Progenitor cell of endocrine pancreas (in vitro differentiated cells): ENCODE results near the gene FN1. TPM values are rescaled to one million over a fixed set of nuclear protein-coding genes. Genes with fewer than 3 reads are reported as not detected.
A peak's percentile ranks its signal among the peaks of the same experiment; 100 is the strongest.

Experiments used
- DNase-seq: peaks from one replicate; pipeline ENCODE4 v3.0.0; 2021; ENCODE audit warnings: low spot score; ENCODE audit not compliant: unreplicated experiment
- H3K27ac Mint-ChIP-seq: 2 replicates; pipeline ENCODE4 v1.8.0; 2021; ENCODE audit warnings: mild to moderate bottlenecking, moderate library complexity, mixed read lengths
- H3K27me3 Mint-ChIP-seq: 2 replicates; pipeline ENCODE4 v1.8.0; 2021; ENCODE audit warnings: mixed read lengths
- H3K36me3 Mint-ChIP-seq: 2 replicates; pipeline ENCODE4 v1.8.0; 2022; ENCODE audit warnings: mixed read lengths; ENCODE audit not compliant: insufficient read depth
- H3K4me1 Mint-ChIP-seq: 2 replicates; pipeline ENCODE4 v1.8.0; 2021; ENCODE audit warnings: low read depth, mixed read lengths
- H3K4me3 Mint-ChIP-seq: 2 replicates; pipeline ENCODE4 v1.8.0; 2021; ENCODE audit warnings: low read depth, mild to moderate bottlenecking, moderate library complexity, mixed read lengths
- H3K9me3 Mint-ChIP-seq: 2 replicates; pipeline ENCODE4 v1.8.0; 2021; ENCODE audit warnings: low read depth, mixed read lengths
- total RNA-seq: library from RNA; stranded (reverse); gene quantifications from 2 replicates; pipeline ENCODE4 v1.2.1, GENCODE V29; 2021
- TF ChIP-seq, protein P1 (sequence below): fragments of 200-600 bp; sonication (generic); IDR thresholded peaks from one replicate; pipeline ENCODE4 v1.5.0; 2021; ENCODE audit warnings: antibody characterized with exemption, mild to moderate bottlenecking; ENCODE audit not compliant: unreplicated experiment

Gene FN1
- total RNA-seq, 1 donor from 2014 or later = 2,744 TPM

GRCh38 chr2:215396595-215397313 is 39.1 kb downstream of the FN1 start:
- H3K9me3 Mint-ChIP-seq = no peaks in the 10 kb centered on the region
- H3K27ac Mint-ChIP-seq = peak overlapping the region; percentile 73
- TF ChIP-seq, protein P1, sequence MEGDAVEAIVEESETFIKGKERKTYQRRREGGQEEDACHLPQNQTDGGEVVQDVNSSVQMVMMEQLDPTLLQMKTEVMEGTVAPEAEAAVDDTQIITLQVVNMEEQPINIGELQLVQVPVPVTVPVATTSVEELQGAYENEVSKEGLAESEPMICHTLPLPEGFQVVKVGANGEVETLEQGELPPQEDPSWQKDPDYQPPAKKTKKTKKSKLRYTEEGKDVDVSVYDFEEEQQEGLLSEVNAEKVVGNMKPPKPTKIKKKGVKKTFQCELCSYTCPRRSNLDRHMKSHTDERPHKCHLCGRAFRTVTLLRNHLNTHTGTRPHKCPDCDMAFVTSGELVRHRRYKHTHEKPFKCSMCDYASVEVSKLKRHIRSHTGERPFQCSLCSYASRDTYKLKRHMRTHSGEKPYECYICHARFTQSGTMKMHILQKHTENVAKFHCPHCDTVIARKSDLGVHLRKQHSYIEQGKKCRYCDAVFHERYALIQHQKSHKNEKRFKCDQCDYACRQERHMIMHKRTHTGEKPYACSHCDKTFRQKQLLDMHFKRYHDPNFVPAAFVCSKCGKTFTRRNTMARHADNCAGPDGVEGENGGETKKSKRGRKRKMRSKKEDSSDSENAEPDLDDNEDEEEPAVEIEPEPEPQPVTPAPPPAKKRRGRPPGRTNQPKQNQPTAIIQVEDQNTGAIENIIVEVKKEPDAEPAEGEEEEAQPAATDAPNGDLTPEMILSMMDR = no peak
- no peak for DNase-seq
- peaks cover 60% of the 10 kb centered on the region for H3K36me3 Mint-ChIP-seq
- no peaks in the 10 kb centered on the region for H3K27me3 Mint-ChIP-seq
- peaks cover 24% of the 10 kb centered on the region for H3K4me1 Mint-ChIP-seq
- no peak overlapping the region for H3K4me3 Mint-ChIP-seq

DNA sequence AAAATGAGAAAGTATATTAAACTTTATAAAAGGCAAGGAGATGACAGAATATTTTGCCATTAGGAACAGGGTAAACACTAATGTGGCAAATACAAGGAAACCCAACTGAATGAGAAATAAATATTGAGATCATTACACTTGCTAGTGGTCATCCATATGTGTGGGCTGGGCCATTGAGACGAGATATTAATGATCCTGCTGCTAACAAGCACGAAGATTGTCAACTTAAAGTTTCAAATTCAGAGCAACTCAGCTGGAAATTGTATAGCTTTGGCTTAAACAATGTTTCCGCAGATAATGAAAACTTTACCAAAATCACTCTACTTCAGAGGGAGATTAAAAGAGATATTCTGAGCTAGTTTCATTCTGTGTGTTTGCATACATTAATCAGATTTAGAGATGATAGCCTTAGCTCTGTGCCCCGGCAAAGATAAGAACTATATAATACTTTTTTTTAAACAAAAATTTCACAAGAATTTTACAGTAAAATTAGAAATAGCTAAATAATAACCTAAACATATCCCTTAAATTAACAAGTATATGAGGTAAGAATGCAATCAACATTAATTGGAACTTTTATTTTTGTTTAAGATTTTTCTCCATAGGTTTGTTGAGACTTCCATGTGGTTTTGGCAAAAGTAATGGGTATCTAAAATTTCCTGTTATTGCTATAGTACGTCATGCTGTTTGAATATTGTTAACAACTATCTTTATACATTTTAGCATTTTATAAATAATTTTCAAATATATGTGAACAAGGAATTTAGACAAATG is 40.0 kb downstream of the FN1 start:
- Mint-ChIP-seq H3K4me1 (peaks cover 24% of the 10 kb centered on the region), H3K27me3 (no peaks in the 10 kb centered on the region), H3K9me3 (no peaks in the 10 kb centered on the region), H3K4me3 (no peak overlapping the region), H3K36me3 (peaks cover 64% of the 10 kb centered on the region), H3K27ac (peak overlapping the region; percentile 92)
- TF ChIP-seq, protein P1 = no peak
- DNase-seq = no peak

- TF ChIP-seq, protein P1 = no peak
- Mint-ChIP-seq H3K36me3 (peaks cover 69% of the 10 kb centered on the region), H3K9me3 (no peaks in the 10 kb centered on the region), H3K4me3 (no peak overlapping the region), H3K27me3 (no peaks in the 10 kb centered on the region), H3K27ac (peak overlapping the region; percentile 64), H3K4me1 (peaks cover 23% of the 10 kb centered on the region)
- DNase-seq = no peak
These were observed 41.6 kb downstream of the FN1 start for GRCh38 chr2:215394102-215394805.

DNA sequence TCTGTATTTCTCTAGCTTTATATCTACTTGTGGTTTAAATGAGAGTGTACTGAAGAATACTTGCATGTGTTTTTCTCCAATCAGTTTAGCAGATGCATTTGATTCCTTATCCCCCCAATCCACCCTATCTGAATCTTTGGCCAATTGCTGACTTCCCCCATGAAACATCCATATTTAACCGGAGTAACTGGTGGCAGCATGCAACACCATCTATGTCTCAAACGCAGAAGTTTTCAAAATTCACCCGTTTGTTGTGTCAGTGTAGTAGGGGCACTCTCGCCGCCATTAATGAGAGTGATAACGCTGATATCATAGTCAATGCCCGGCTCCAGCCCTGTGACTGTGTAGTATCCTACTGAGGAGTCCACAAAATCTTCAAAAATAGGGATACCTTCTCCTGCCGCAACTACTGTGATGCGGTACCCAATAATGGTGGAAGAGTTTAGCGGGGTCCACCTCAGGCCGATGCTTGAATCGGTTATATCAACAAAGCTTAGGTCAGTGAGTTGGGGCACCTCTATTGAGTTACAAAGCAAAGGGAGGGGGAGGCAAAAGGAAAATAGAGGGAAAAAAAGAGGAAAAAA is 43.1 kb downstream of the FN1 start:
- H3K27me3 Mint-ChIP-seq = no peaks in the 10 kb centered on the region
- H3K36me3 Mint-ChIP-seq = peaks cover 59% of the 10 kb centered on the region
- H3K9me3 Mint-ChIP-seq = no peaks in the 10 kb centered on the region
- TF ChIP-seq, protein P1 = no peak
- H3K4me1 Mint-ChIP-seq = peaks cover 10% of the 10 kb centered on the region
- H3K4me3 Mint-ChIP-seq = no peak overlapping the region
- peak overlapping the region; percentile 57 for H3K27ac Mint-ChIP-seq
- no peak for DNase-seq

DNA sequence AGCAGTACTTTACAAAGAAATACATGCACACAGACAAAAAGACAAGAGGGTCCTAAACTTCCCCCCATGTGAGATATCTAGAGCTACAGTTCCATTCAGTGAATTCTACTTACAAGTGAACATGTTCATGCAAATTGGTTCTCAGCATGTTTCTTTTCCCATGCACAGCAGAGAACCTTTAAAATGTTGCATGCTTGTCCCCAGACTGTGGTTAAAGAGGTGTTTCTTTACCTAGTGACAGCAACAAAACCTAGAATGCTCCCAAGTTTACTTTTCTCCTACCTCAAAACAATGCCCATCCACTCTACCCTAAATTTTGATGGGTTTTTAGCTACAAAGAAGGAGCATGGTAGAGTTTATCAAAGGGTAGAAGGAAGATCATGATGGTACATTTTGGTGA is 43.7 kb downstream of the FN1 start:
- H3K36me3 Mint-ChIP-seq = peaks cover 56% of the 10 kb centered on the region
- H3K27ac Mint-ChIP-seq = peak overlapping the region; percentile 81
- DNase-seq = no peak
- no peak overlapping the region for H3K4me3 Mint-ChIP-seq
- no peaks in the 10 kb centered on the region for H3K9me3 Mint-ChIP-seq
- H3K27me3 Mint-ChIP-seq = no peaks in the 10 kb centered on the region
- H3K4me1 Mint-ChIP-seq = peaks cover 5% of the 10 kb centered on the region
- TF ChIP-seq, protein P1 = no peak
